ENCODE results near the gene METTL22.

The METTL22 gene

GRCh38 chr16:8594149-8594666 lies 27.3 kb upstream of the METTL22 start:
- FAIRE-seq = no peak

DNA sequence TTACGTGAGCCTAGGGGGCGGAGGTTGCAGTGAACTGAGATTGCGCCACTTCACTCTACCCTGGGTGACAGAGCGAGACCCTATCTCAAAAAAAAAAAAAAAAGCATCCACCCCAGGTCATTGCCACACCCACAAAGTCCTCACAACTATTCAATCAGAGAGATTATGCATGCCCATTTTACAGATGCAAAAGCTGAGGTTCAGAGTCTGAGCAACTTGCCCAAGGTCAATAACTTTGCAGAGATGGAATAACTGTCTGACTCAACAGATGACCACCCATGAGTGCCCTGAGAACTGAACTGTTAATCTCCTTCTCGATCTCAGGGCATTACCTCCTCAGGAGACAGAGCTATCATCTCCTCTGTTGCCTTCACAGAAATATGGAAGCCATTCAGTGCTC lies 25.7 kb upstream of the METTL22 start:
- no peak for FAIRE-seq

GRCh38 chr16:8596581-8596980 lies 24.9 kb upstream of the METTL22 start:
- FAIRE-seq = no peak

GRCh38 chr16:8600144-8600775 lies 21.2 kb upstream of the METTL22 start:
- no peak for FAIRE-seq

GRCh38 chr16:8605554-8605953 lies 15.9 kb upstream of the METTL22 start:
- no peak for FAIRE-seq

DNA sequence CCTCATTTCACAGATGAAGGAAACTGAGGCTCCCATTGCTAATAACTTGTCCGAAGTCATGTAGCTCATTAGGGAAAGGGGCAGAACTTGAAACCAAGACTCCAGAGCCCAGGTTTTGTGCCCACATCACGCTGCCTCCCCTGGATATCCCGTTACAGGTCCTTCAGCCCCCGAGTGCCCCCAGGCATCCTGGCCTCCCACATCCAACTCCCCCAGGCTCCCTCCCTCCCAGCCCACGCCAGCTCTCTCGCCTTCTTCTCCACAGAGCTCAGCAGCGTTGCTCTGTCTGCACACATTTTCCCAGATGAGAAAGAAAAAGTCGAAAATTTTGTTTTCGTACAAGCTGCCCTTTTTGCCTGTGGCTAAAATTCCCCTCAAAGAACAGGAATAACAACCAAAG lies 14.3 kb upstream of the METTL22 start:
- FAIRE-seq = no peak

- FAIRE-seq = no peak
Measured at GRCh38 chr16:8611122-8611521, 10.4 kb upstream of the METTL22 start.

- no peak for FAIRE-seq
Measured at GRCh38 chr16:8611886-8612600, 9.5 kb upstream of the METTL22 start.

GRCh38 chr16:8614435-8615029 lies 7.0 kb upstream of the METTL22 start:
- no peak for FAIRE-seq

- FAIRE-seq = no peak
Measured at GRCh38 chr16:8619671-8620370, 1.7 kb upstream of the METTL22 start.

GRCh38 chr16:8620535-8620934 lies 963 bp upstream of the METTL22 start:
- FAIRE-seq = no peak

GRCh38 chr16:8621222-8621571 lies 301 bp upstream of the METTL22 start:
- no peak for FAIRE-seq

DNA sequence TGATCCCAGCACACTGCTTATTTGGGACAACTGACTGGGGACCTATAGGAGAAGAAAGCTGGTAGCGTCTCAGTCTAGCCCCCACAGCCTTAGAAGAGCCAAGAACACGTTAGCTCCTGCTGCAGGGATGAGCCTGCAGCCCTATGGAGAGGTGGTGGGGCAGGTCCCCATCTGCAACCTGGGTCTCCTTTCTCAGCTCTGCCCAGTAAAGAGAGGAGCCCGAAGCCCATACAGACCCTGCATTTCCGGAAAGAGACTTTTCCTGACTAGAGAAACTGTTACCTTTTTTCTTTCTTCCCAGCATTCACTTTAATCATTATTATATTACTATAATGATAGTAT lies 788 bp downstream of the METTL22 start:
- no peak for FAIRE-seq

- FAIRE-seq = no peak
Measured at GRCh38 chr16:8623634-8624033, 2.1 kb downstream of the METTL22 start.

- no peak for FAIRE-seq
Measured at GRCh38 chr16:8625491-8626087, 4.1 kb downstream of the METTL22 start.

- no peak for FAIRE-seq
Measured at GRCh38 chr16:8626946-8627345, 5.4 kb downstream of the METTL22 start.

DNA sequence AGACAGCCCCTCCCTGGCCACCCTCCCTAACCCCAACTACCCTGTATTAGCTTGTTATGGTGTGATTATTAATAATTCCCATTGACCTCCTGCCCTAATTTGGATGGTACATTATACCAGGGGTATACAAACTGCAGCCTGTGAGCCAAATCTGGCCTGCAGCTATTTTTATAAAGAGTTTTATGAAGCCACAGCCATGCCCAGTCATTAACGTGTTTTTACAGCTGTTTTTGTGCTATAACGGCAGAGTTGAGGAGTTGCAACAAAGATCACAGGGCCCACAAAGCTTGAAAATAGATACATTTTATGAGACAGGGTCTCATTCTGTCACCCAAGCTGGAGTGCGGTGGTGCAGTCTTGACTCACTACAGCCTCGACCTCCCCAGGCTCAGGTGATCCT lies 6.0 kb downstream of the METTL22 start:
- no peak for FAIRE-seq

- no peak for FAIRE-seq
Measured at GRCh38 chr16:8628981-8629725, 7.7 kb downstream of the METTL22 start.

GRCh38 chr16:8630255-8630953 lies 8.9 kb downstream of the METTL22 start:
- no peak for FAIRE-seq

DNA sequence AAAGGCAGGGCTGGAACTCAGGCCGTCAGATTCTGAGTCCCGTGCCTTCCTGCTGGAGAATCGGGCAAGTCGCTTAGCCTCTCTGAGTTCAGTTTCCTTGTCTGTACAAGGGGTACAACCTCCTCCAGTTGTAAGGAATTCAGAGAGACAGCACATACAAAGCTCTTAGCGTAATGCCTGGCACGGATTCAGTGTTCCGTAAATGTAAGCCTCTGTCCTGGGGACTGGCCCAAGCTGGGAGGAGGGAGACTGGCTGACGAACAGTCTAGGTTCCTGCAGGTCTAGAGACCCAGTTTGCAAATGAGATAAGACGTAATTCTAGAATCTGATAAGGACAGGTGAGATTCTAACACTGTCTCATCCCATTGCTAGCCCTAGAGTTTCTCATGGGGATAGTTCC lies 9.9 kb downstream of the METTL22 start:
- FAIRE-seq = no peak

- no peak for FAIRE-seq
Measured at GRCh38 chr16:8631818-8632465, 10.4 kb downstream of the METTL22 start.

Data from TTC549 (cell line).